Adrenal gland (tissue), 5 donors: ENCODE results near the gene DCC.

Source experiments
- CTCF ChIP-seq, 6 experiments: fragments of 450-650 bp in 4 of 6; fragments of 200-600 bp in 2 of 6; sonication (generic) in 1 of 6; IDR thresholded peaks; 1 replicate in 5 of 6; 2 replicates in 1 of 6; pipeline versions ENCODE4 v1.5.1 to v1.8.0; 2016 to 2021; ENCODE audit warnings: antibody characterized with exemption in 6 of 6, mild to moderate bottlenecking in 2 of 6, moderate library complexity in 1 of 6
- POLR2A ChIP-seq, 2 donors: fragments of 450-650 bp; IDR thresholded peaks; one replicate each; pipeline ENCODE4 v1.6.1; 2017; ENCODE audit warnings: antibody characterized with exemption in 2 of 2, mild to moderate bottlenecking in 2 of 2, moderate library complexity in 1 of 2
- donor health status: DM: no; HTN: no; CAD: no.

GRCh38 chr18:53305461-53305860, 965.5 kb downstream of the DCC start:
- TF ChIP-seq POLR2A (IDR thresholded peaks at IDR 0.05) (no peak), CTCF (IDR thresholded peaks at IDR 0.05) (no peak)
